ENCODE results near the gene OGFR.
"Not testable (repeated sequence)": the region's sequence is repeated elsewhere in the genome, so short reads cannot be mapped to it uniquely, and the experiment has no call there.

The OGFR gene

DNA sequence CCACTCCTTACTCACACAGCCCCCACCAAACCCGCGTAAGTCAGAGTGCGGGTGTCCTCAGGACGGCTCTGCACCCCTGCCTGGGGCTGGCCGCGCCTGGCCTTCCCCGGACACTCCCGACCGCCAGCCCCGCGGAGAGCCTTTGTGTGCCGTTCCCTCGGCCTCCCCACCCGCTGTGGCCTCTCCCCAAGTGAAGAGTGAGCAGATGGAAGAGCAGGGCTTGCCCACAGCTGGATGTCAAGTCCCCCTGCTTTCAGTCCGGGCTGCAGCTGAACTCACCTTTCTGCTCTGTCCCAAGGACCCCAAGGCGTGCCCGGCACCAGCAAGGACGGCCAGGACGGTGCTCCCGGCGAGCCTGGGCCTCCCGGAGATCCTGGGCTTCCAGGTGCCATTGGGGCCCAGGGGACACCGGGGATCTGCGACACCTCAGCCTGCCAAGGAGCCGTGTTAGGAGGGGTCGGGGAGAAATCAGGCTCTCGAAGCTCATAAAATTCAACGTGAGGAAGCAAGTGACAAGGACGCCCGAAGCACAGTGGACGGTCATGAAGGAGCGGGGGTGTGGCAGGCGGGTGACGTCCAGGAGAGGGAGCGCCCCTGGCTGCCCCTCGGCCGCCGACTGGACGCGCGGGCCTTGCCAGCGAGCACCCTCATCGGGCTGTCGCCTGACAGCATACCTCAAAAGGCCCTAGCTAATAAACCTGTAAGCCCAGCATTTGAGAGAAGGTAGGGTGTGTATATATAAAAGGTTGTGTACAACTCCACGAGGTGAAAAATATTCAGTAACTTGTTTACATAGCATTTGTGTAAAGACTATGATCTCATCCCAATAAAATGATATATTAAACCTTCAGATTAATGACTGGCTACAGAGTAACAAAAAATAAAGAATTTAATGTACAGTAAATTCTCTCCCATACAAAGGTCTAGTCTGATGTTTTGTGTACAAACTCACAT is 35.9 kb downstream of the OGFR start:
- no peak for DNase-seq

DNA sequence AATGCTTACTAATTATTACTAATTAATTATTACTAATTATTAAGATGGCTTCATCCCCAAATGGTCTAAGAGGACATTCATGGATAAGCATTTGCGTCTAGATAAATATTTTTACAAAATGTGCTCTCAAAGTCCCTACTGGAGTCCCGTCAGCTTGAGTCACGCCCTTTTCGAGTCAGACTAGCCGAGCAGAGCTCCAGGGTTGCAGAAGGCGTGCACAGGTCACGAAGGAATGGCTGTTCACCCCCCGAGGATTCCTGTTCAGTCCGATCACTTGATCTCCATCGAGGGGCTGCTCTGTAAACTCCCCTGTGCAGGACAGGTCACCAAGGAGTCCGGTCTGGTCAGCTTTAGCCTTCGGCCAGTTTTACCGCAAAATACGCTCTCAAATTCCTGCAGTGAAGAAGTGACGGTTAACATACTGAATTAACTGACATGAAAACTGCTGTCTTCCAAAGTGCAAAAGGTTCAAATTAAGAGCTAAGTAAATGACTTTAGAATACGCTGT is 37.1 kb downstream of the OGFR start:
- DNase-seq: no peak

DNA sequence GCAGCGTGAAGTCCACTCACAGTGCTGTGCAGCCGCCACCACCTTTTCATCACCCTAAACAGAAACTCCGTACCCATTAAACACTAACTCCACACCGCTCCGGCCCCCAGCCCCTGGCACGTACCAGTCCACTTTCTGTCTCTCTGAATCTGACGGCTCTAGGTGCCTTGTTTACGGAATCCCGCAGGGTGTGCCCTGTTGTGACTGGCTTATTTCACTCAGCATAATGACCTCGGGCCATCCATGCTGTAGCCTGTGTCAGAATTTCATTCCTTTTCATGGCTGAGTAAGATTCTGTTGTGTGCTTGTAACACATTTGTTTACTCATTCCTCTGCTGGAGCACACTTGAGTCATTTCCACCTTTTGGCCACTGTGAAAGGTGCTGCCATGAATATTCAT is 39.0 kb downstream of the OGFR start:
- no peak for DNase-seq

DNA sequence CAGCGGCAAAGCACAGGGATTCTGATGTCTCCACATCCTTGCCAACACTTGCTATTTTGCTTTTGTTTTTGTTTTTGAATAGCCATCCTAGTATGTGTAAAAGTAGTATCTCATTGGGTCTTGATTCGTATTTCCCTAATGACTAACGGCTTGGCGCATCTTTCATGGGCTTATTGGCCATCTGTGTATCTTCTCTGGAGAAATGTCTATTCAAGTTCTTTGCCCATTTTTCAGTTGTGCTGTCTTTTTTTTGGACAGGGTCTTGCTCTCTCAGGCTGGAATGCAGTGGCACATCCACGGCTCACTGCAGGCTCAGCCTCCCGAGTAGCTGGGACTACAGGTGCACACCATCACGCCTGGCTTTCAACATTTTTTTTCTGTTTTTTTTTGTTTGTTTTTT is 39.5 kb downstream of the OGFR start:
- no peak for DNase-seq

DNA sequence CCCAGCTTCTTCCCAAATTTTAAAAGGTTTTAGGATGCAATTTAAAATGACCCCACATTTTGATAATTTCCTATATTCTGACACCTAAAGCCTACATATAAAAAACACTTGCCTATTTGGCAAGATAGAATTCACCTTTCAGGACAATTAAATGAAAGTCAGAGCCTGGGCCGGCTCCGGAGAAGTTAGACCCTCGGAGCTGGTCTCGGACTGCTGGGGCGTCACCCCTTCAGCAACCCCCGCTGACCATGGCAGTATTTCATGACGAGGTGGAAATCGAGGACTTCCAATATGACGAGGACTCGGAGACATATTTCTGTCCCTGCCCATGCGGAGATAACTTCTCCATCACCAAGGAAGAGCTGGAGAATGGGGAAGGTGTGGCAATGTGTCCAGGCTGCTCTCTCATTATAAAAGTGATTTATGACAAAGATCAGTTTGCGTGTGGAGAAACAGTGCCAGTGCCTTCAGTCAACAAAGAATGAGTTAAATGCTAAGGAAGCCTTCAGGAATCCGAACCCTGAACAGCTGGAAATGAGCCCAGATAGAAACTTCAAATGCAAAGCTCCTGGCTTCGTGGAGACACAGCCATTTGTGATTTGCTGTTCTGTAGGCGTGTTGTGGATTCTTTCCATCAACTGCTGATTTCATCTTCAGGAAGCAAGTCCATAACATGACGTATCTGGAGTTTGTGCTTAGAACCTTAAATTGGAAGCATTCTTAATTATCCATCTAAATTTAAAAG is 41.0 kb downstream of the OGFR start:
- no peak for DNase-seq

DNA sequence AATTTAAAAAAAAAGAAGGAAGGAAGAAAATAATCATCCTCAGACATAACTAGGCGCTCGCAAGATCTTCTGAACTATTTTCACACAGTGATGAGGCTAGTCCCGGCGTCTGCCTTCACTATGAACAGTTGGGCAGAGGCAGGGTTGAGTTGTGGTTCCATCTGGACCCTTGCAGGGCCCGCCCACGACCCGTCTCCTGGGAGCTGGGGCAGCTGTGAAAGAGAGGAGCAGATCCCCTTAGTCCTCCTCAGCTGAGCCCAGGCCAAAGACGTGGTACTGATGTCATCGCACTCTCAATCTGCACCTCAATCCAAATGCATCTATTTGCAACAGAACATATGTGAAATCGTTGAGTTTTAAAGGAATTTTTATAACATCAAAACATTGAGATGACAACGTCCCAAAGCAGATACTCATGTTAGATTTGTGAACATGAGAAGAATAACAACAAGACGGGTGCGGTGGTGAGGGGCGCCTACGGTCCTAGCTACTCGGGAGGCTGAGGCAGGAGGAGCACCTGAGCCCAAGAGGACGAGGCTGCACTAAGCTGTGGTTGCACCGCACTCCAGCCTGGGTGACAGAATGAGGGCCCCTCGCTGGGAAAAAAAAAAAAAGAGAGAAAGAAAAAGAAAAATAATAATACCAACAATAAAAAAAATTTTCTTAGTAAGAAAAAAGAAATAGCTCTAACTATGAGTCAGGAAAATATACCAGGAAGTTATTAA is 41.7 kb downstream of the OGFR start:
- peak; percentile 57 for DNase-seq

DNA sequence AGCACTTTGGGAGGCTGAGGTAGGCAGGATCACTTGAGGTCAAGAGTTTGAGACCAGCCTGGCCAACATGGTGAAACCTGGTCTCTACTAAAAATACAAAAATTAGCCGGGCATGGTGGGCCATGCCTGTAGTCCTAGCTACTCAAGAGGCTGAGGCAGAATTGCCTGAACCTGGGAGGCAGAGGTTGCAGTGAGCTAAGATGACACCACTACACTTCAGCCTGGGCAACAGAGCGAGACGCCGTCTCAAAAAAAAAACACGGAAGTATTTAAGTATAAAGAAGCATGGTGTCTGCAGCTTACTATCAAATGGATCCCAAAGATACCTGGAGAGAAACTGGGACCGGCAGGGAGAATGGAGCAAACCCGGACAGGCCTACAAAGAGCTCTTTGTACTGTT is 44.3 kb downstream of the OGFR start:
- DNase-seq: not testable (repeated sequence)

DNA sequence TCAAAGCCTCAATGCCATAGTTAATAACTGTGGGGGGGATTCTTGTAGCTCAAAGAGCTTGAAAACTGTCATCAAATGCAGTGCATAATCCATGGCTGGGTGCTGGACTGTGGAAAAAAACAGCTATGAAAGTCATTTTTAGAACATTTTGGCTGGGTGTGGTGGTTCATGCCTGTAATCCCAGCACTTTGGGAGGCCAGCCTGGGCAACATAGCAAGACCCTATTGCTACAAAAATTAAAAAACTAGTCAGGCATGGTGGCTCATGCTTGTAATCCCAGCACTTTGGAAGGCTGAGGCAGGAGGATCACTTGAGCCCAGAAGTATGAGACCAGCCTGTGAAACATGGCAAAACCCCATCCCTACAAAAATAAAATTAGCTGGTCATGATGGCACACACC is 44.8 kb downstream of the OGFR start:
- no peak for DNase-seq

DNA sequence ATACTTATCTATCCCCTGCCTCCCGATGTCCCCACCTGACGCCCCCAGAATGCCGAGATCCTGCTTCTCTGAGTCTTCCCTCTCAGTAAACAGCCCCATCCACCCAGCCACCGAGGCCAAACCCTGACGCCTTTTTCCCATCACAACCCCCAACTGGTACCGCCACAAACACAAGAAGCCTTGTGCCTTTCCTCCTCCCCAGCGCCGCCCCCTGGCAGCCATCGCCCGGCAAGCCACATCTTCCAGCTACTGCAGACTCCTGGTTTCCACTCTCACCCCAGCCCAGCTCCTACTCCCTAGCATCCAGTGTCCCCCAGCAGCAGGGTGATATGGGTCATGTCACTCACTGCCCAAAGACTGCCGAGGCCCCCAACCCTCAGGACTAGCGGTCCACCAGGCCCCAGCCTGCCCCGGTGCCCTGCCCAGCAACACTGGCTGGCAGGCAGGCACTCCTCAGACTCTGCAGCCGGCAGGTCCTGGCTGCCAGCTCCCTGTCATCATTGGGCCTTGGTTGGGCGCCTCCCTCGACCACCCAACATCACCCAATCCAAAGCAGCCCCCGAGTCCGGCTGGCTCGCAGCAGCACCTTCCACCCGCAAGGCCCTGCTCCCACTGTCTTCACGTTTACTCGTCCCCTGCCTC is 45.8 kb downstream of the OGFR start:
- no peak for DNase-seq

DNA sequence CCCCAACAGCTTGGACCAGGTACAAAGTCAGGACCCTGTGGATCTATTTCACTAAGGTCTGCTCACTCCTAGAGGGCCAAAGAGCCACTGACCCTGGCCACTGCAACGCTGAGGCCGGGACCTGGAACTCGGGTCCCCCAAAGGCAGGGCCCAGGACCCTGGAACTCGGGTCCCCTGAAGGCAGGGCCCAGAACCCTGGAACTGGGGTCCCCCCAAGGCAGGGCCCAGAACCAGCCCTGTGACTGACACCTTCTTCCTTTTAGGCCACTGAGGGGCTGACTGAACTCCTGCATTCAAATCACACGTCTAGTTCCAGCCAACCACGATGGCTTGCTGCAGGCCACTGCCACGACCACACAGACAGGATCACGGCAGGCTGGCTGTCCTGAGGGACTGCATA is 47.6 kb downstream of the OGFR start:
- no peak for DNase-seq

DNA sequence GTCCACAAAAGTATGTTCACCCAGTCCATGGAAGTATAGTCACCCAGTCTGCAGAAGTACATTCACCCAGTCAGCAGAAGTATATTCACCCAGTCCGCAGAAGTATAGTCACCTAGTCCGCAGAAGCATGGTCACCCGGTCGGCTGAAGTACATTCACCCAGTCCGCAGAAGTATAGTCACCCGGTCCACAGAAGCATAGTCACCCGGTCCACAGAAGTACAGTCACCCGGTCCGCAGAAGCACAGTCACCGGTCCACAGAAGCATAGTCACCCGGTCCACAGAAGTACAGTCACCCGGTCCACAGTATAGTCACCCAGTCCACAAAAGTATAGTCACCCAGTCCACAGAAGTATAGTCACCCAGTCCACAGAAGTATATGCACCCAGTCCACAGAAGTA is 48.2 kb downstream of the OGFR start:
- DNase-seq: no peak

DNA sequence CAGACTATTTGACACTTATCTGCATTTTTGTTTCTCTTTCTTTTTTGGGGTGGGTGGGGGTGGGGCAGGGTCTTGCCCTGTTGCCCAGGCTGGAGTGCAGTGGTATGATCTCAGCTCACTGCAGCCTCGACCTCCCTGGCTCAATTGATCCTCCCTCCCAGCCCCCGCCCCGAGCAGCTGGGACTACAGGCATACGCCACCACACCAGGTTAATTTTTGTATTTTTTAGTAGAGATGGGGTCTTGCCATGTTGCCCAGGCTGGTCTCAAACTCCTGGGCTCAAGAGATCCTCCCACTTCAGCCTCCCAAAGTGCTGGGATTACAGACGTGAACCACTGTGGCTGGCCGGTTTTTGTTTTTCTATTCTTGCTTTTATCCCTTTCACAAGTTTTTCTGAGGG is 48.7 kb downstream of the OGFR start:
- not testable (repeated sequence) for DNase-seq

DNA sequence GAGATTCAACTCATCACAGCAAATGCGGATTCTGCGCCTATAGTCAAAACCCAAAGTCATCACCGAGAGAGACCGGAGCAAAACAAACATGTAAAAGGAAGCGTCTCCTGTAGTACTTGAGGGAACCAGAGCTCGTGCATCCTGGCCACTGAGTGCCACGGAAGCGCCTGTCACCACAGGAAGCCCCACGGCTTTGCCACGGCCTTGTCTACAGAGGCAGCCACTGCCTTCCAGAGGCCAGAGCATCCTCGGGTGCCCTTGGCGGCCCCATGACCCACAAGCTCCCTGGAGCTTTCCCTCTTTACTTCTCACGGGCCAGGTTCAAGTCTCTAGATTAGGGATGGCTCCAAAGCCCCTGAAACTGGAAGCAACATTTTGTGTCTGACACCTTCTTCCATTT is 49.5 kb downstream of the OGFR start:
- DNase-seq: no peak

DNA sequence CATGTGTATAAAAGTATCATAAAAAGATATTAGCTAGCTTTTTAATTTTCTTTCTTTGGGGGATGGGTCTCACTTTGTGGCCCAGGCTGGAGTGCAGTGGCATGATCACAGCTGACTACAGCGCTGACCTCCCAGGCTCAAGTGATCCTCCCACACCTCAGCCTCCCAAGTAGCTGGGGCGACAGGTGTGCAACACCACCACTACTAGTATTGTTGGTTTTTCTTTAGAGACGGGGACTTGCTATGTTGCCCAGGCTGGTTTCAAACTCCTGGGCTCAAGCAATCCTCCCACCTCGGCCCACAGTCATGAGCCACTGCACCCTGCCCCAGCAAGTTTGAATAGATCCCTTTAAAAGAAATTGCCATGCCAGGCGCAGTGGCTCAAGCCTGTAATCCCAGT is 50.5 kb downstream of the OGFR start:
- no peak for DNase-seq

DNA sequence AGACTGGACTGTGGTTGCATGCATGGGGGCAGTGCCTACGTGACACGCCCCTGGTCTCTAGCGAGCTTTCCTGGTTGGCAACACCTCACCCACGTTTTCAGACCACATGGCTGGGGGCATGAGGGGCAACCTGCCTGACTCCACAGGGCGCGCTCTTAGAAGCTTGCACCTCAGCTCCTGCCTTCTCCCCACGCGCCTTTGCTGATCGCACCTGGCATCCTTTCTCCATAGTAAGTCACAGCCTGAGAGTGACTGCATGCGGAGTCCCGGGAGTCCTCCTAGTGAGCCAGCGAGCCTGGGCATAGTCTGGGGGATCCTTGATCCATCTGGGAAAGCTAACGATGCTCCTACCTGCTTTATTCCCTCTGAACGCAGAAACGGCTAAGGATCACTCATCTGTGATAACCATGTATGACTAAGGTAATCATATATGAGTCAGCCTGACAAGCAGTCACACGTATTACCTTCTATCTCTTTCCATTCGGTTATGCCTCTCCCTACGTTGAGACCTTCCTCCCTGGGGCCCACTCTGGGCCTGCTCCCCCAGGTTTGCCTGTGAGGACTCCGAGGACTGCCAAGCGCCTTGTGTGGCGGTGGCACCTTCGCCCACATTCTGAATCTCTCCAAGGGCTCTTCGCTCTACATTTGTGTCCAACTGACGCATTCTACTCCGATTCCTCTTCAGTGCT is 52.4 kb downstream of the OGFR start:
- DNase-seq: no peak

DNA sequence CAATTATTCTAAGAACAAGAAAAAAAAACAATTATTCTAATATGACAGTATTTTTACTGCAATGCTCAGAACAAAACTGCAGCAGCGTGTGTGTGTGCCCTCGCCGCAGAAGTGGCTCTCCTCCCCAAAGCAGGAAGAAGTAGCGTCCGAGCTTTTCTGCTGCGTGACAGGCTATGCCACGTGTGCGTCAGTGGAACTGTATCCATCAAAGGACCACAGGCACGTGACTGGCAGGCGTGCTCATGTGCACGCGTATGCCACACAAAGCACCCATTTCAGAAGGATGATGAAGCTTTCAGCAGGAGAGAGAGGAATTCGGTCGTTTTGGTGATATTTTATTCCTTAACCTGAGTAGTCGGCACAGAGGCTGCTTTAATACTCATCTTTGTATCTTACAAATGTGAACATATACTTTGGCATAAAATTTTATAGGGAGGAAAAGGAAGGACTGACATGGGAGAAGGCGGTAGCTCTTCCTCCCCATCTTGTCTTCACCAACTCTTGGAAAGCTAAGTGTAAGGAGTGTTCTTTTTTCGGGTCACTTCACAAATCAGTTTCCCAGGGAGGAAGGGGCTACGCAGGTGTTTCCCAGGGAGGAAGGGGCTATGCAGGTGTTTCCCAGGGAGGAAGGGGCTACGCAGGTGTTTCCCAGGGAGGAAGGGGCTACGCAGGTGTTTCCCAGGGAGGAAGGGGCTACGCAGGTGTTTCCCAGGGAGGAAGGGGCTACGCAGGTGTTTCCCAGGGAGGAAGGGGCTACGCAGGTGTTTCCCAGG is 53.6 kb downstream of the OGFR start:
- DNase-seq: no peak

DNA sequence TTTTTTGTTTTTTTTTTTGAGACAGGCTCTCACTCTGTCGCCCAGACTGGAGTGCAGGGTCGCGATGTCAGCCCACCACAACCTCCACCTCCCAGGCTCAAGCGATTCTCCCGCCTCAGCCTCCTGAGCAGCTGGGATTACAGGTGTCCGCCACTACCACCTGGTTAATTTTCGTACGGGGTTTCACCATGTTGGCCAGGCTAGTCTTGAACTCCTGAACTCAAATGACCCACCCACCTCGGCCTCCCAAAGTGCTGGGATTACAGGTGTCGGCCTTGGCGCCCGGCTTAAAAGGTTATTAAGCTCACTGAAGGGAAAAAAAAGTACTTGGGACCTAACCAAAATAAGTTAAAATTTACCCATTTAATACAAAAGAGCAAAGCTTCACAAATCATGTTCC is 55.1 kb downstream of the OGFR start:
- DNase-seq: no peak

DNA sequence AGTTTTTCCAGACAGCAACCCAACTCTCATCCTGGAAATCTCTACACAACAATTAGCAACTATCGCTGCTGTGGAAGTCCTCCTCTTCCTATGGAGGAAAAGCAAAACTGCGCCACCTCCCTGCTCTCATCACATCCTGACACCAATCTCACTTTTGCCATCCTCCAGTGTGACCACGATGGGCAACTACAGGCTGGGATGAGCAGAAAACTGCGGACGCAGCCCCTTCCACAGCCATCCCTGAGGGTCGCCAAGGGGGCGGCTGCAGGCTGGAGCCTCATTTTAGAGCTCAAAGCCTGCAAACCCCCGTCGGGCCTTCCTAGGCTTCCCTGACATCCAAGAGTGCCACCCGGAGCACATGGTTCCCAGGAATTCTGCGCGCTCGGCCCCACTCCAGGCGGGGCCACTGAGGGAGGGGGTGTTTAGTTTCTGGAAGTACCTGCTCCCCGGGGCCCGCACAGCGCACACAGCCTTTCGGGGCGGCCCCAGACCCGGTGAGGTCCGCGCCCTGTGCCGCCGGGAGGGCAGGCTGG is 55.8 kb downstream of the OGFR start:
- DNase-seq: peak; percentile 57

DNA sequence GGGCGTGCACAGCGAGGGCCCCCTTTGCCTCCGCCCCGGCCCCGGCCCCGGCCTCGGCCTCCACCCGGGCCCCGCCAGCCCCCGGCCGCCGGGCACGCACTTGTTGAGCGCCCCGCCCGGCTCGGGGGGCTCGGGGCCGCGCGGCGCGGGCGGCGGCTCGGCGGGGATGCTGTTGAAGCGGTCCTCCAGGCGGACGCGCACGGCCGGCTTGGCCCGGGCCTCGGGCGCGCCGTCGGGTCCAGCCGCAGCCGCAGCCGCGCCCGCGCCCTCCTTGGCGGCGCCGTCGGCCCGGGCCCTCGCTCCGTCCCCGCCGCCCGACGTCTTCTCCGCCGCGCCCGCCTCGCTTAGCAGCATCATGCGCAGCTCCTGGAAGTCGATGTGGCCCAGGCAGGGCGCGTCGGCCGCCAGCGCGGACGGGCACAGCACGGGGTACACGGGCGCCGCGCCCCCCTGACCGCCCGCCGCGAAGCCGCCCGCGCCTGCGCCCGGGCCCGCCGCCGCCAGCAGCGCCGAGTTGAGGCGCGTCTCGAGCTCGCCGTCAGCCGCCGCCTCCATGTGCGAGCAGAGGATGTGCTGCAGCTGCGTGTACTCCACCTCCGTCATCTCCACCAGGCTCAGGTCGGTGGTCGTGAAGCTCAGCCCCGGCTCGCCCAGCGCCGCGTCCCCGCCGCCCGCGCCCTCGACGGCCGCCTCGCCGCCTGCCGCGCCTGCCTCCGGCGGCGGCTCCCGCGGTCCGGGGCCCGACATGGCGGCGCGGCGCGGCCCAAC is 56.5 kb downstream of the OGFR start:
- peak; percentile 60 for DNase-seq

DNA sequence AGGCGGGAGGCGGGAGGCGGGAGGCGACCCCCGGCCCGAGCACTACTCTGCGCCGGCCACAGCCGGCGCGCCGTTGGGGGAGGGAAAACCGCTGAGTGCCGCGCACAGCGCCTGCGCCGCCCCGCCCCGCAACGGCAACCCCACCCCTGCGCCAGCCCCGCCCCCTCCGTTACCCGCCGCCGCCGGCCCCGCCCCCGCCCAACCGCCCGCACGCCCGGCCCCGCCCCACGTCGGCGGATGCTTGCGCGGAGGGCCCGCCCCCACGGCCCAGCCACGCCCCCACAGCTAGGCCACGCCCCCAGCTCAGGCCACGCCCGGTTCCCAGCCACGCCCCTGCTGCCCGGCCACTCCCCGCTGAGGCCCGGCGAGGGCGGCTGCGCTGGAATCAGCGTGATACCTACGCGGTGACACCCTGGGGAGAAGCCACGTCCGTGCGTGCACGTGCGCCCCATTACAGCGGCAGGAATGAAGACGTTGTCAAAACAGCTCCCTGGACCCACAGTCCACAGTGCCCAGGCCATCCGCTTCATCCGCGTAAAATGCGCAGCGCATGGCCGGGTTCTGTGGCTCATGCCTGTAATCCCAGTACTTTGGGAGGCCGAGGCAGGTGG is 57.2 kb downstream of the OGFR start, which contains the start of gene TCFL5:
Gene TCFL5 (minus strand): TSS at position 97 of the 611 bp plus-strand sequence. CDS start 152 bp downstream, outside the sequence.
- peak; percentile 94 for DNase-seq

All from eye (tissue), 1 donor.